Measurements from ENCODE around the gene SLIT3. TPM values are rescaled to one million over a fixed set of nuclear protein-coding genes. Genes with fewer than 3 reads are reported as not detected.
A peak's percentile ranks its signal among the peaks of the same experiment; 100 is the strongest.

SLIT3 gene
- total RNA-seq, 1 donor from 2014 or later = 0.22 TPM

DNA sequence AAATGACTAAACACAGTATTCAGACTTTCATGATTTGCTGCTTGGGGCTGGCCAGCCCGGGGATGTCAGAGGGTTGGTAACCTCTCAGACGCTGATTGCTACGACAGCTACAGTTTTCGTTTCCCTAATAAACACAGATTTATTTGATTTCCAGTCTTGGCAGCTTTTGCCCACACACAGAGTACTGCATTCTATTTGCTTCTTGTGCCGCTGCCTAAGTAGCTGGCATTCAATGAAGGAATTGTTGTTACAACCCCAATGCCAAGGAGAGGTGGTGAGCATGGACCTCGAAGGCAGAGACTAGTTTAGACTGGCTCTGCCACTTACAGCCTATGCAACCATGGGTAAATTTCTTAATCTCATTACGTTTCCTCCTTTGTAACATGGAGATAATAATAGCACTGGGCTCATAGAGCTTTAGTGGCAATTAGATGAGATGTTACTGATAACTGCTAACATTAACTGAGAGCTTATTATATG lies 474.7 kb downstream of the SLIT3 start:
- no peak for DNase-seq (ENCODE audit: low spot score)
- no peak overlapping the region for H3K9ac ChIP-seq
- no peak overlapping the region for H3K4me3 ChIP-seq
- no peaks in the 10 kb centered on the region for H3K36me3 Mint-ChIP-seq
- no peak overlapping the region for H2AFZ ChIP-seq (replicated peaks)
- peaks cover 77% of the 10 kb centered on the region for H3K27me3 ChIP-seq
- H3K27me3 Mint-ChIP-seq (ENCODE audit: insufficient read depth, low read depth) = peaks cover 5% of the 10 kb centered on the region
- no peak overlapping the region for H3K27ac Mint-ChIP-seq
- H3K79me2 ChIP-seq (ENCODE audit: low read depth) = no peaks in the 10 kb centered on the region
- peaks cover 15% of the 10 kb centered on the region for H3K4me1 Mint-ChIP-seq
- no peaks in the 10 kb centered on the region for H4K20me1 ChIP-seq (ENCODE audit: low read depth)
- H3K4me1 ChIP-seq = peaks cover 14% of the 10 kb centered on the region
- H3K4me3 Mint-ChIP-seq = no peak overlapping the region
- H3K4me2 ChIP-seq = no peak overlapping the region
- H3K9me3 ChIP-seq (ENCODE audit: low read depth) = no peaks in the 10 kb centered on the region
- no peak overlapping the region for H3K27ac ChIP-seq
- no peaks in the 10 kb centered on the region for H3K36me3 ChIP-seq
- H3K9me3 Mint-ChIP-seq = no peaks in the 10 kb centered on the region
- TF ChIP-seq, protein P1, sequence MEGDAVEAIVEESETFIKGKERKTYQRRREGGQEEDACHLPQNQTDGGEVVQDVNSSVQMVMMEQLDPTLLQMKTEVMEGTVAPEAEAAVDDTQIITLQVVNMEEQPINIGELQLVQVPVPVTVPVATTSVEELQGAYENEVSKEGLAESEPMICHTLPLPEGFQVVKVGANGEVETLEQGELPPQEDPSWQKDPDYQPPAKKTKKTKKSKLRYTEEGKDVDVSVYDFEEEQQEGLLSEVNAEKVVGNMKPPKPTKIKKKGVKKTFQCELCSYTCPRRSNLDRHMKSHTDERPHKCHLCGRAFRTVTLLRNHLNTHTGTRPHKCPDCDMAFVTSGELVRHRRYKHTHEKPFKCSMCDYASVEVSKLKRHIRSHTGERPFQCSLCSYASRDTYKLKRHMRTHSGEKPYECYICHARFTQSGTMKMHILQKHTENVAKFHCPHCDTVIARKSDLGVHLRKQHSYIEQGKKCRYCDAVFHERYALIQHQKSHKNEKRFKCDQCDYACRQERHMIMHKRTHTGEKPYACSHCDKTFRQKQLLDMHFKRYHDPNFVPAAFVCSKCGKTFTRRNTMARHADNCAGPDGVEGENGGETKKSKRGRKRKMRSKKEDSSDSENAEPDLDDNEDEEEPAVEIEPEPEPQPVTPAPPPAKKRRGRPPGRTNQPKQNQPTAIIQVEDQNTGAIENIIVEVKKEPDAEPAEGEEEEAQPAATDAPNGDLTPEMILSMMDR (IDR thresholded peaks at IDR 0.05) = no peak
- no peak for TF ChIP-seq EZH2 (IDR thresholded peaks at IDR 0.05)
- TF ChIP-seq EZH2phosphoT487 (IDR thresholded peaks at IDR 0.05) = no peak
- H3F3A ChIP-seq (ENCODE audit: low read depth) = no peaks in the 10 kb centered on the region

DNA sequence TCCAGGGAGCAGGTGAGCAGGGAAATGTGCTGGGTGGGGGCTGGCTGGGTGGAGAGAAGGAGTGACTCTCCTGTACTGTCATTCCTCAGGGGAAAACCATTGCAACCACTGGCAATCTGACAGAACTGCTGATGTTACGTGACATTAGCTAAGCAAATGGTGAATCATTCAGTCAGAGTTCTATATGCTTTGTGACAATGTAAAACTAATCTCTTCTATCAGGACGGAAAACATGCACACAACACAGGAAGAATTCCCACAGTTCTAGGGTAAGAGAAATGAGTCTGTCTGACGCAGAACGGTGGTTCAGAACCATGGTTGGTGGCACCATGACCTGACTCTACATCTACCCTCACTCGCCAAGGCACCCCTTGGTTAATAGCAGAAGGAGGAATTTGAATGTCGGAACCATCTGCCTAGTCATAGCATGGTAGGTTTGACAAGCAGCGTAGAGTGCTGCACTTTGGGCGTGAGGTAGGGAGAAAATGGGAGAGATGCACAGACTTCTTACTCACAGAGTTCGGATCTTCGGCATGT lies 478.1 kb downstream of the SLIT3 start:
- Histone ChIP-seq H3K4me3 (no peak overlapping the region), H3K4me1 (peaks cover 33% of the 10 kb centered on the region), H3K4me2 (no peak overlapping the region), H3F3A (ENCODE audit: low read depth) (peaks cover 10% of the 10 kb centered on the region), H3K27me3 (peaks cover 54% of the 10 kb centered on the region), H3K79me2 (ENCODE audit: low read depth) (no peaks in the 10 kb centered on the region), H3K27ac (no peak overlapping the region), H3K36me3 (no peaks in the 10 kb centered on the region), H3K9ac (no peak overlapping the region), H4K20me1 (ENCODE audit: low read depth) (peaks cover 11% of the 10 kb centered on the region), H3K9me3 (ENCODE audit: low read depth) (no peaks in the 10 kb centered on the region), H2AFZ (replicated peaks) (no peak overlapping the region)
- DNase-seq (ENCODE audit: low spot score) = no peak
- peak overlapping the region; percentile 1 for H3K27ac Mint-ChIP-seq
- H3K27me3 Mint-ChIP-seq (ENCODE audit: insufficient read depth, low read depth) = peaks cover 7% of the 10 kb centered on the region
- peaks cover 46% of the 10 kb centered on the region for H3K4me1 Mint-ChIP-seq
- H3K4me3 Mint-ChIP-seq = no peak overlapping the region
- H3K9me3 Mint-ChIP-seq = no peaks in the 10 kb centered on the region
- TF ChIP-seq EZH2 (IDR thresholded peaks at IDR 0.05) = no peak
- TF ChIP-seq EZH2phosphoT487 (IDR thresholded peaks at IDR 0.05) = no peak
- TF ChIP-seq, protein P1 (IDR thresholded peaks at IDR 0.05) = no peak
- H3K36me3 Mint-ChIP-seq = no peaks in the 10 kb centered on the region

DNA sequence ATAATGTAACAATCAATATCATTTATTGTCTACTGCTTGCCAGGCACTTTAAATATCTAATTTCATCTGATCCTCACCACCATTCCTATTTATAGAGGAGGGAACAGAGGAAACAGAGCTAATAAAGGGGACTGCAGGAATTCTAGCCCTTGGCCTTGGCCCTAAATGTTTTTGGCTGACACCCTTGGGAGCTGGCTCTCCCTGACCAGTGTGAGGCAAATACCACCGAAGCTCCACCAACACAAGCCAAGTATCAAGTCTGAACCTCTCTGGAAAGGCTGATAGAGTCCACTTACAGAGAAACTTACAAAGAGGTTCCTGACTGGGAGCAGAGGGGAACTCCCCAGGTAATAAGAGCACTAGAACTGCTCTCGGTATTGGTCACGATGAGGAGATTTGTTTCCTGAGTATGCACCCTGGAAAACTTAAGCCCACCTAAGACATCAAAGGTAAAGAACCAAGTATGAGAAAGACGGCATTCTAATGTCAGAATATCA lies 478.6 kb downstream of the SLIT3 start:
- Histone ChIP-seq H3K4me2 (no peak overlapping the region), H3K9me3 (ENCODE audit: low read depth) (no peaks in the 10 kb centered on the region), H4K20me1 (ENCODE audit: low read depth) (peaks cover 11% of the 10 kb centered on the region), H3K4me3 (no peak overlapping the region), H3K36me3 (no peaks in the 10 kb centered on the region), H3K27ac (no peak overlapping the region), H3K27me3 (peaks cover 57% of the 10 kb centered on the region), H3K4me1 (peaks cover 28% of the 10 kb centered on the region), H3F3A (ENCODE audit: low read depth) (peaks cover 10% of the 10 kb centered on the region), H3K9ac (no peak overlapping the region), H2AFZ (replicated peaks) (no peak overlapping the region), H3K79me2 (ENCODE audit: low read depth) (no peaks in the 10 kb centered on the region)
- Mint-ChIP-seq H3K4me1 (peaks cover 46% of the 10 kb centered on the region), H3K4me3 (no peak overlapping the region), H3K36me3 (no peaks in the 10 kb centered on the region), H3K27ac (no peak overlapping the region), H3K27me3 (ENCODE audit: insufficient read depth, low read depth) (peaks cover 7% of the 10 kb centered on the region), H3K9me3 (no peaks in the 10 kb centered on the region)
- TF ChIP-seq EZH2phosphoT487 (IDR thresholded peaks at IDR 0.05) = no peak
- no peak for TF ChIP-seq EZH2 (IDR thresholded peaks at IDR 0.05)
- no peak for DNase-seq (ENCODE audit: low spot score)

DNA sequence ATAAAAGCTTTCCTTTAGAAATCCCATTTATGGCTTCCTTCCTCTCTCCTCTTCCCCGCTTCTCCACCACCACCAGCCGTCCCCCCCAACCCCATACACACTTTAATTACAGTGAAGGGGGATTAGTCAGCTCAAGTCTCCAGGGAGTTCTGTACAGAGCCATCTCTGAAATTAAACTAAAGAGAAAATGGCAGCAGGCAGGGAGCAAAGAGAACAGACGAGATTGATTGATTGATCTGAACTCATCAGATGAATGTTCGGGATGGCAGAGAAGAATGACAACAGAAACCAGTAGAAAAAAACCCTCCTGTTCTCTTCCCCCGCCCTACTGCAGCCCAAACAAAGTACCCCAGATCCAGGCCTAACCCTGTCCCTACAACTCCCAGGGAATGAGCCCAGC lies 480.1 kb downstream of the SLIT3 start:
- Mint-ChIP-seq H3K4me1 (peaks cover 43% of the 10 kb centered on the region), H3K27ac (peak overlapping the region; percentile 26), H3K9me3 (no peaks in the 10 kb centered on the region), H3K4me3 (no peak overlapping the region), H3K36me3 (no peaks in the 10 kb centered on the region), H3K27me3 (ENCODE audit: insufficient read depth, low read depth) (peaks cover 7% of the 10 kb centered on the region)
- no peak for TF ChIP-seq EZH2phosphoT487 (IDR thresholded peaks at IDR 0.05)
- TF ChIP-seq, protein P1 (IDR thresholded peaks at IDR 0.05) = no peak
- no peak for TF ChIP-seq EZH2 (IDR thresholded peaks at IDR 0.05)
- Histone ChIP-seq H3K4me1 (peaks cover 26% of the 10 kb centered on the region), H4K20me1 (ENCODE audit: low read depth) (peaks cover 11% of the 10 kb centered on the region), H3K9me3 (ENCODE audit: low read depth) (no peaks in the 10 kb centered on the region), H3K36me3 (no peaks in the 10 kb centered on the region), H2AFZ (replicated peaks) (no peak overlapping the region), H3K27ac (no peak overlapping the region), H3K79me2 (ENCODE audit: low read depth) (no peaks in the 10 kb centered on the region), H3K4me2 (peak overlapping the region; percentile 4), H3K27me3 (peaks cover 54% of the 10 kb centered on the region), H3K4me3 (no peak overlapping the region), H3K9ac (no peak overlapping the region), H3F3A (ENCODE audit: low read depth) (peaks cover 10% of the 10 kb centered on the region)
- DNase-seq (ENCODE audit: low spot score) = no peak
